AG09309 (cell line): ENCODE data around the gene PPP3CA.

Experiments used
- DNase-seq: peaks from one replicate; pipeline ENCODE4 v3.0.0-alpha.2; 2010; ENCODE audit warnings: low read depth
- H3K4me3 ChIP-seq: 2 replicates; pipeline ENCODE4 v1.5.1; 2011; ENCODE audit warnings: mild to moderate bottlenecking, low read depth, low read length, moderate library complexity; ENCODE audit not compliant: control insufficient read depth
- TF ChIP-seq, protein P1 (sequence below): IDR thresholded peaks from 2 replicates; pipeline ENCODE4 v1.5.1; 2011; ENCODE audit warnings: mild to moderate bottlenecking, low read depth, low read length, inconsistent platforms; ENCODE audit not compliant: insufficient read depth, control insufficient read depth; ENCODE audit errors: missing control alignments

PPP3CA gene

DNA sequence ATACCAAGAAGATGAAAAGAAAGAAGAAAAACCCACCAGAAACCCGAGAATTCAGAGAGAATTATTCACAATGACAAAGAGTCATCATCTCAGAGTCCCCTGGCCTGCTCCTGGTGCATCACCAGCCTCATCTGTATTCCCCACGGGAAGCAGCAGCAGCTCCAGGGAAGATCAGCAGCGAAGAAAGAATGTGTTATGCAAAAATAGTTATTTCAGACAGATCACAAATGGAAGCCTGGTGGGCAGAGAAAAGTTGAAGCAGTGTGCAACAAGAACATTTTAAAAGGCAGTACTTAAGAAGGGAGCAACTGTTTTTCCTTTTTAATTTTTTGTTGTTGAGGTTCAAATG is 189.2 kb downstream of the PPP3CA start:
- TF ChIP-seq, protein P1, sequence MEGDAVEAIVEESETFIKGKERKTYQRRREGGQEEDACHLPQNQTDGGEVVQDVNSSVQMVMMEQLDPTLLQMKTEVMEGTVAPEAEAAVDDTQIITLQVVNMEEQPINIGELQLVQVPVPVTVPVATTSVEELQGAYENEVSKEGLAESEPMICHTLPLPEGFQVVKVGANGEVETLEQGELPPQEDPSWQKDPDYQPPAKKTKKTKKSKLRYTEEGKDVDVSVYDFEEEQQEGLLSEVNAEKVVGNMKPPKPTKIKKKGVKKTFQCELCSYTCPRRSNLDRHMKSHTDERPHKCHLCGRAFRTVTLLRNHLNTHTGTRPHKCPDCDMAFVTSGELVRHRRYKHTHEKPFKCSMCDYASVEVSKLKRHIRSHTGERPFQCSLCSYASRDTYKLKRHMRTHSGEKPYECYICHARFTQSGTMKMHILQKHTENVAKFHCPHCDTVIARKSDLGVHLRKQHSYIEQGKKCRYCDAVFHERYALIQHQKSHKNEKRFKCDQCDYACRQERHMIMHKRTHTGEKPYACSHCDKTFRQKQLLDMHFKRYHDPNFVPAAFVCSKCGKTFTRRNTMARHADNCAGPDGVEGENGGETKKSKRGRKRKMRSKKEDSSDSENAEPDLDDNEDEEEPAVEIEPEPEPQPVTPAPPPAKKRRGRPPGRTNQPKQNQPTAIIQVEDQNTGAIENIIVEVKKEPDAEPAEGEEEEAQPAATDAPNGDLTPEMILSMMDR, result no peak
- no peak overlapping the region for H3K4me3 ChIP-seq
- DNase-seq, result no peak

GRCh38 chr4:101157415-101158133 is 189.8 kb downstream of the PPP3CA start:
- TF ChIP-seq, protein P1, result no peak
- DNase-seq, result no peak
- no peak overlapping the region for H3K4me3 ChIP-seq

- TF ChIP-seq, protein P1, result no peak
- no peak for DNase-seq
- H3K4me3 ChIP-seq, result no peak overlapping the region
Measured at GRCh38 chr4:101156619-101157310, 190.6 kb downstream of the PPP3CA start.

GRCh38 chr4:101155945-101156344 is 191.4 kb downstream of the PPP3CA start:
- H3K4me3 ChIP-seq, result no peak overlapping the region
- no peak for DNase-seq
- TF ChIP-seq, protein P1, result no peak

DNA sequence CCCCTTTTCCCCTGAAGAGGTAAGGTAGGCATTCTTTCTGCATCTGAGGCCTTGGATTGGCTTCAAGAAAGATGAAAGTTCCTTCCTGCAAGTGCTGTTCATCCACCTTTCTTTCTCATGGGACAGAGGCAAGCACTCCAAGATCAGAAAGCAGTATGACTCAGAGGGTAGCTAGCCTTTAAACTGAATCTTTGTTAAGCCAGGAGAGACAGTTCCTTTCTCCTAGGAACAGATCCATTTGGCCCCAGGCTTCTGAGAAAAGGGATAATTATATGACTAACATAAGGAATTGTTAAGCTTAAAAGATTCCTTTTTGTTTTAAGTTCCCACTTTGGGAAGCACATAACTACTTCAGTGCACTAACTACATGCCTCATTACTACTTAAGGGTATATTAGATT is 192.0 kb downstream of the PPP3CA start:
- TF ChIP-seq, protein P1, result no peak
- no peak overlapping the region for H3K4me3 ChIP-seq
- DNase-seq, result peak; percentile 41

- no peak for DNase-seq
- TF ChIP-seq, protein P1, result no peak
- no peak overlapping the region for H3K4me3 ChIP-seq
Measured at GRCh38 chr4:101153653-101154052, 193.7 kb downstream of the PPP3CA start.

DNA sequence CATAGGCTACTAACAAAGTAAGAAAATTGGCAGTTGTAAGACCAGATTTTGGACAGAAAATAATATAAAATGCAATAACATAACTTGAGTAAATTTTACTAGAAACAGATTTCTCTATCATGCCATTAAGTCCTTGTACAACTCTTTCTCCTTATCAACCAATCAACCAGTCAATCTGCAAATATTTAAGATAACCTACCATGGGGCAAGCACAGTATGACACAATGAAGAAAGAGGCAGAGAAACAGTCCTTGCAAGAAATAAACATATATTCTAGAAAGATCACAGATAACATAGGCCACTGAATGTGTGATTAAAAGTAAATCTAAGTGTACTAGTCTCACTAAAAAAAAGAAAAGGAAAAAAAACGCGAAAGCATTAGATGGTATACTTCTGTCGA is 194.8 kb downstream of the PPP3CA start:
- TF ChIP-seq, protein P1, result no peak
- DNase-seq, result no peak
- H3K4me3 ChIP-seq, result no peak overlapping the region
